Neuronal stem cell (in vitro differentiated cells): ENCODE data around the gene ANGPTL2.

Experiments
- DNase-seq: peaks from one replicate; pipeline ENCODE4 v3.0.0-alpha.2; 2013; ENCODE audit warnings: low spot score
- H2AFZ ChIP-seq: one replicate; pipeline ENCODE4 v1.6.1; 2013; ENCODE audit warnings: mild to moderate bottlenecking, low read length, inconsistent platforms
- H2AK5ac ChIP-seq: 2 replicates; pipeline ENCODE4 v1.6.1; 2013; ENCODE audit warnings: low read depth, mild to moderate bottlenecking, inconsistent platforms, low read length, moderate library complexity, mixed read lengths
- H2BK120ac ChIP-seq: 2 replicates; pipeline ENCODE4 v1.6.1; 2013; ENCODE audit warnings: low read depth, mild to moderate bottlenecking, inconsistent platforms, low read length, moderate library complexity, mixed read lengths
- H2BK12ac ChIP-seq: one replicate; pipeline ENCODE4 v1.6.1; 2013; ENCODE audit warnings: low read length, inconsistent platforms
- H2BK15ac ChIP-seq: 2 replicates; pipeline ENCODE4 v1.6.1; 2013; ENCODE audit warnings: mild to moderate bottlenecking, low read length, inconsistent platforms, mixed read lengths
- H2BK5ac ChIP-seq: one replicate; pipeline ENCODE4 v1.6.1; 2013; ENCODE audit warnings: inconsistent platforms, mild to moderate bottlenecking, low read length, moderate library complexity
- H3K14ac ChIP-seq: one replicate; pipeline ENCODE4 v1.6.1; 2013; ENCODE audit warnings: low read length, inconsistent platforms
- H3K18ac ChIP-seq: 2 replicates; pipeline ENCODE4 v1.6.1; 2013; ENCODE audit warnings: low read length, inconsistent platforms
- H3K23ac ChIP-seq: 2 replicates; pipeline ENCODE4 v1.6.1; 2013; ENCODE audit warnings: low read depth, mild to moderate bottlenecking, mixed read lengths, low read length, inconsistent platforms; ENCODE audit not compliant: poor library complexity
- H3K27ac ChIP-seq: replicated peaks from 3 replicates; pipeline ENCODE4 v1.5.1; 2013; ENCODE audit warnings: low read length, inconsistent platforms
- H3K27me3 ChIP-seq, 3 experiments: 2 replicates each; pipeline ENCODE4 v1.6.1; 2013; ENCODE audit warnings: low read length in 3 of 3, mild to moderate bottlenecking in 2 of 3, inconsistent platforms in 1 of 3, low read depth in 1 of 3, mixed read lengths in 1 of 3, moderate library complexity in 1 of 3; ENCODE audit not compliant: control insufficient read depth in 3 of 3, insufficient read depth in 3 of 3
- H3K36me3 ChIP-seq, 2 donors: replicated peaks in 1 of 2; 2 replicates each; pipeline ENCODE4 v1.6.1; 2013; ENCODE audit warnings: low read length in 2 of 2; ENCODE audit not compliant: control insufficient read depth in 2 of 2, insufficient read depth in 2 of 2
- H3K4ac ChIP-seq: 2 replicates; pipeline ENCODE4 v1.6.1; 2013; ENCODE audit warnings: inconsistent platforms, mild to moderate bottlenecking, low read length, moderate library complexity
- H3K4me1 ChIP-seq, 2 donors: 1 replicate in 1 of 2; 2 replicates in 1 of 2; pipeline ENCODE4 v1.6.1; 2013; ENCODE audit warnings: low read length in 2 of 2, low read depth in 1 of 2; ENCODE audit not compliant: control insufficient read depth in 2 of 2, insufficient read depth in 1 of 2
- H3K4me2 ChIP-seq: one replicate; pipeline ENCODE4 v1.6.1; 2013; ENCODE audit warnings: mild to moderate bottlenecking, low read length, inconsistent platforms; ENCODE audit not compliant: insufficient read depth, poor library complexity, severe bottlenecking
- H3K4me3 ChIP-seq, 2 donors: 2 replicates each; pipeline ENCODE4 v1.5.1; 2013; ENCODE audit warnings: low read length in 2 of 2, mild to moderate bottlenecking in 2 of 2, inconsistent platforms in 1 of 2, moderate library complexity in 1 of 2
- H3K79me1 ChIP-seq: one replicate; pipeline ENCODE4 v1.6.1; 2013; ENCODE audit warnings: low read depth, mild to moderate bottlenecking, inconsistent platforms, low read length, moderate library complexity
- H3K9ac ChIP-seq: one replicate; pipeline ENCODE4 v1.6.1; 2013; ENCODE audit warnings: mild to moderate bottlenecking, low read depth, low read length, inconsistent platforms; ENCODE audit not compliant: poor library complexity
- H3K9me3 ChIP-seq, 2 donors: replicated peaks in 1 of 2; 2 replicates each; pipeline versions ENCODE3 to v1.6.1; 2013; ENCODE audit warnings: low read length in 2 of 2, mild to moderate bottlenecking in 2 of 2, inconsistent platforms in 1 of 2, low read depth in 1 of 2, mixed read lengths in 1 of 2, moderate library complexity in 1 of 2; ENCODE audit not compliant: control insufficient read depth in 2 of 2, insufficient read depth in 1 of 2
- H4K8ac ChIP-seq: one replicate; pipeline ENCODE4 v1.6.1; 2013; ENCODE audit warnings: low read depth, mild to moderate bottlenecking, inconsistent platforms, low read length, moderate library complexity
- H4K91ac ChIP-seq: one replicate; pipeline ENCODE4 v1.6.1; 2013; ENCODE audit warnings: low read length, low read depth, mild to moderate bottlenecking, inconsistent platforms; ENCODE audit not compliant: poor library complexity
- WGBS, 2 donors: extraction: QIAGEN DNeasy Blood & Tissue Kit; methylation state at CpG; one replicate each; pipeline ENCODE4 v1.1.7; 2013; ENCODE audit warnings: missing lambda C conversion rate in 2 of 2, mixed read lengths in 1 of 2; ENCODE audit not compliant: insufficient read length in 2 of 2, insufficient replicate concordance in 1 of 2; ENCODE audit errors: extremely low coverage in 2 of 2; 5-methylcytosine and 5-hydroxymethylcytosine counted together

The ANGPTL2 gene

GRCh38 chr9:127170103-127170502, 47.7 kb upstream of the ANGPTL2 start:
- H3K27me3 ChIP-seq = no peaks in the 10 kb centered on the region
- H3K4ac ChIP-seq = no peak overlapping the region
- no peak overlapping the region for H3K4me3 ChIP-seq
- H2BK120ac ChIP-seq = no peak overlapping the region
- H2BK12ac ChIP-seq = no peak overlapping the region
- no peak overlapping the region for H2AFZ ChIP-seq
- peaks cover under 1% of the 10 kb centered on the region in 2 donors for H3K4me1 ChIP-seq
- H4K91ac ChIP-seq = no peak overlapping the region
- H3K14ac ChIP-seq = no peak overlapping the region
- DNase-seq = no peak
- no peak overlapping the region for H4K8ac ChIP-seq
- no peak overlapping the region for H2AK5ac ChIP-seq
- no peak overlapping the region for H2BK15ac ChIP-seq
- H2BK5ac ChIP-seq = no peak overlapping the region
- H3K79me1 ChIP-seq = no peaks in the 10 kb centered on the region
- H3K4me2 ChIP-seq = no peak overlapping the region
- WGBS, 2 donors = no CpG with 5 or more reads among the region's 4 CpGs
- H3K36me3 ChIP-seq = no peaks in the 10 kb centered on the region
- no peak overlapping the region for H3K23ac ChIP-seq
- H3K18ac ChIP-seq = no peak overlapping the region
- no peak overlapping the region for H3K9ac ChIP-seq
- no peaks in the 10 kb centered on the region for H3K9me3 ChIP-seq
- no peak overlapping the region for H3K27ac ChIP-seq

- Histone ChIP-seq H3K27me3 (no peaks in the 10 kb centered on the region), H3K4me2 (no peak overlapping the region), H2BK15ac (no peak overlapping the region), H3K36me3 (no peaks in the 10 kb centered on the region), H3K9ac (no peak overlapping the region), H3K23ac (no peak overlapping the region), H4K91ac (no peak overlapping the region), H3K9me3 (no peaks in the 10 kb centered on the region), H4K8ac (no peak overlapping the region), H3K4ac (no peak overlapping the region), H2BK120ac (no peak overlapping the region), H2AK5ac (no peak overlapping the region), H3K14ac (no peak overlapping the region), H3K27ac (no peak overlapping the region), H3K79me1 (no peaks in the 10 kb centered on the region), H3K4me1 (peaks cover 2 to 3% of the 10 kb centered on the region in 2 donors), H2BK12ac (no peak overlapping the region), H2BK5ac (no peak overlapping the region), H3K18ac (no peak overlapping the region), H2AFZ (no peak overlapping the region), H3K4me3 (no peak overlapping the region)
- DNase-seq = no peak
- no CpG with 5 or more reads among the region's 5 CpGs for WGBS, 2 donors
Measured at GRCh38 chr9:127169575-127169883, 47.1 kb upstream of the ANGPTL2 start.

- Histone ChIP-seq H3K9me3 (no peaks in the 10 kb centered on the region), H4K91ac (no peak overlapping the region), H3K27me3 (no peaks in the 10 kb centered on the region), H3K18ac (no peak overlapping the region), H2AFZ (no peak overlapping the region), H3K4me3 (no peak overlapping the region), H2BK15ac (no peak overlapping the region), H2BK120ac (no peak overlapping the region), H4K8ac (no peak overlapping the region), H3K79me1 (no peaks in the 10 kb centered on the region), H3K4me2 (no peak overlapping the region), H3K4me1 (peaks cover 2 to 3% of the 10 kb centered on the region in 2 donors), H3K14ac (no peak overlapping the region), H3K4ac (no peak overlapping the region), H3K23ac (peak overlapping the region; percentile 12), H2BK12ac (no peak overlapping the region), H3K27ac (no peak overlapping the region), H3K36me3 (no peaks in the 10 kb centered on the region), H3K9ac (no peak overlapping the region), H2AK5ac (no peak overlapping the region), H2BK5ac (no peak overlapping the region)
- DNase-seq = no peak
- no CpG with 5 or more reads among the region's 10 CpGs for WGBS, 2 donors
Measured at GRCh38 chr9:127168756-127169574, 46.5 kb upstream of the ANGPTL2 start.

- Histone ChIP-seq H3K18ac (no peak overlapping the region), H2BK12ac (no peak overlapping the region), H3K36me3 (no peaks in the 10 kb centered on the region), H3K4me3 (no peak overlapping the region), H3K14ac (no peak overlapping the region), H4K8ac (no peak overlapping the region), H2AFZ (no peak overlapping the region), H4K91ac (no peak overlapping the region), H3K9me3 (no peaks in the 10 kb centered on the region), H3K23ac (no peak overlapping the region), H3K27me3 (no peaks in the 10 kb centered on the region), H2BK5ac (no peak overlapping the region), H2AK5ac (no peak overlapping the region), H3K4ac (no peak overlapping the region), H3K79me1 (no peaks in the 10 kb centered on the region), H3K4me2 (no peak overlapping the region), H3K27ac (no peak overlapping the region), H3K9ac (no peak overlapping the region), H2BK15ac (no peak overlapping the region), H2BK120ac (no peak overlapping the region), H3K4me1 (peaks cover 3 to 7% of the 10 kb centered on the region in 2 donors)
- DNase-seq = no peak
- no CpG with 5 or more reads among the region's 11 CpGs for WGBS, 2 donors
Measured at GRCh38 chr9:127167560-127168326, 45.3 kb upstream of the ANGPTL2 start.
